HG03457 (cell line): Measurements from ENCODE around the gene SHROOM3.

Source experiments
- ATAC-seq: cut with Tn5 transposase; IDR thresholded peaks from one replicate; pipeline ENCODE4 v1.9.1; 2021; ENCODE audit warnings: moderate number of reproducible peaks; ENCODE audit not compliant: unreplicated experiment

SHROOM3 gene

GRCh38 chr4:76652389-76652788, 217.4 kb downstream of the SHROOM3 start:
- no peak for ATAC-seq

GRCh38 chr4:76654084-76654483, 219.1 kb downstream of the SHROOM3 start:
- ATAC-seq, result no peak

- ATAC-seq, result no peak
Observed at GRCh38 chr4:76654791-76655190, 219.8 kb downstream of the SHROOM3 start.

- no peak for ATAC-seq
Observed at GRCh38 chr4:76655566-76656479, 220.8 kb downstream of the SHROOM3 start.

- ATAC-seq, result no peak
Observed at GRCh38 chr4:76657443-76657842, 222.4 kb downstream of the SHROOM3 start.

GRCh38 chr4:76658231-76659102, 223.4 kb downstream of the SHROOM3 start:
- no peak for ATAC-seq

- no peak for ATAC-seq
Observed at GRCh38 chr4:76659103-76659490, 224.1 kb downstream of the SHROOM3 start.

- ATAC-seq, result no peak
Observed at GRCh38 chr4:76663824-76664223, 228.8 kb downstream of the SHROOM3 start.

GRCh38 chr4:76665153-76665552, 230.1 kb downstream of the SHROOM3 start:
- ATAC-seq, result no peak

- no peak for ATAC-seq
Observed at GRCh38 chr4:76665721-76666120, 230.7 kb downstream of the SHROOM3 start.

- peak; percentile 67 for ATAC-seq
Observed at GRCh38 chr4:76666944-76667532, 232.0 kb downstream of the SHROOM3 start.

GRCh38 chr4:76670631-76671030, 235.6 kb downstream of the SHROOM3 start:
- no peak for ATAC-seq

GRCh38 chr4:76673362-76673761, 238.3 kb downstream of the SHROOM3 start:
- ATAC-seq, result no peak

- no peak for ATAC-seq
Observed at GRCh38 chr4:76674983-76675382, 240.0 kb downstream of the SHROOM3 start.

- ATAC-seq, result no peak
Observed at GRCh38 chr4:76677571-76678326, 242.7 kb downstream of the SHROOM3 start.

GRCh38 chr4:76679691-76680090, 244.7 kb downstream of the SHROOM3 start:
- ATAC-seq, result no peak

- ATAC-seq, result no peak
Observed at GRCh38 chr4:76680952-76681351, 245.9 kb downstream of the SHROOM3 start.

GRCh38 chr4:76681996-76682395, 247.0 kb downstream of the SHROOM3 start:
- ATAC-seq, result no peak

GRCh38 chr4:76683144-76683543, 248.1 kb downstream of the SHROOM3 start:
- ATAC-seq, result no peak

GRCh38 chr4:76687746-76688448, 252.9 kb downstream of the SHROOM3 start:
- ATAC-seq, result no peak
